H1 (cell line): ENCODE measurements around the gene COL26A1. TPM values are rescaled to one million over a fixed set of nuclear protein-coding genes. Genes with fewer than 3 reads are reported as not detected.

ENCODE experiments used
- CHD1 ChIP-seq: IDR thresholded peaks from 2 replicates; pipeline ENCODE4 v1.6.1; 2012; ENCODE audit warnings: low read depth, low read length, improper control_type of control experiment
- CHD7 ChIP-seq: fragments of 300-600 bp; sonication (generic); IDR thresholded peaks from 2 replicates; pipeline ENCODE4 v1.7.1; 2012; ENCODE audit warnings: low read length, moderate library complexity, mild to moderate bottlenecking, inconsistent platforms; ENCODE audit not compliant: insufficient replicate concordance
- CTBP2 ChIP-seq: IDR thresholded peaks from 2 replicates; pipeline ENCODE4 v1.7.0; 2011; ENCODE audit warnings: borderline replicate concordance, mild to moderate bottlenecking, moderate library complexity, mixed read lengths, low read length; ENCODE audit not compliant: insufficient read depth, insufficient read length
- EGR1 ChIP-seq: IDR thresholded peaks from 2 replicates; pipeline ENCODE4 v1.6.1; 2011; ENCODE audit warnings: low read depth, low read length, borderline replicate concordance
- HDAC2 ChIP-seq, 2 experiments: fragments of 300-600 bp in 1 of 2; sonication (generic) in 1 of 2; IDR thresholded peaks; 2 replicates each; pipeline ENCODE4 v1.6.1; 2011 to 2012; ENCODE audit warnings: low read depth in 2 of 2, low read length in 2 of 2, mild to moderate bottlenecking in 2 of 2, moderate library complexity in 2 of 2, borderline replicate concordance in 1 of 2, inconsistent platforms in 1 of 2
- JUND ChIP-seq: IDR thresholded peaks from 2 replicates; pipeline ENCODE4 v1.6.1; 2011; ENCODE audit warnings: mild to moderate bottlenecking, improper control_type of control experiment, low read length
- POU5F1 ChIP-seq: IDR thresholded peaks from 2 replicates; pipeline ENCODE4 v1.6.1; 2011; ENCODE audit warnings: low read depth, mild to moderate bottlenecking, low read length, moderate library complexity
- RBBP5 ChIP-seq: IDR thresholded peaks from 2 replicates; pipeline ENCODE4 v1.7.1; 2012; ENCODE audit warnings: low read depth, mild to moderate bottlenecking, inconsistent platforms, low read length, moderate library complexity, borderline replicate concordance
- RXRA ChIP-seq: IDR thresholded peaks from 2 replicates; pipeline ENCODE4 v1.6.1; 2011; ENCODE audit warnings: low read depth, mild to moderate bottlenecking, low read length, moderate library complexity; ENCODE audit not compliant: insufficient read depth
- SP2 ChIP-seq: IDR thresholded peaks from 2 replicates; pipeline ENCODE4 v1.6.1; 2012; ENCODE audit warnings: mild to moderate bottlenecking, low read length, inconsistent platforms
- SUZ12 ChIP-seq: fragments of 200-600 bp; sonication (generic); IDR thresholded peaks from 2 replicates; pipeline ENCODE4 v1.6.1; 2012; ENCODE audit warnings: mild to moderate bottlenecking, inconsistent platforms, low read length, moderate library complexity, mixed read lengths
- TBP ChIP-seq: IDR thresholded peaks from 2 replicates; pipeline ENCODE4 v1.6.1; 2011; ENCODE audit warnings: low read depth, low read length, improper control_type of control experiment
- polyA plus RNA-seq, 7 experiments: library from polyadenylated mRNA; depleted of rRNA in 3 of 7; stranded (reverse) in 5 of 7; unstranded in 2 of 7; fragments of >200 nt in 5 of 7; fragments of 200-250 nt in 2 of 7; gene quantifications; 1 replicate in 5 of 7; 2 replicates in 1 of 7; 4 replicates in 1 of 7; pipeline versions ENCODE4 v1.2.1 to v1.2.3, GENCODE V29; 2011 to 2013; ENCODE audit warnings: missing spikeins in 2 of 7, mixed read lengths in 2 of 7
- total RNA-seq: library from RNA; stranded (reverse); fragmentation: NEBNext Ultra II Directional; extraction: Animal tissue kit (Norgen Biotek cat#: 25700); gene quantifications from 2 replicates; pipeline ENCODE4 v1.2.1, GENCODE V29; 2021

COL26A1 gene
- total and polyA plus RNA-seq, 2 of the 8 experiments (the other 6 are each of a cell fraction or from before 2014, with no cell fraction given), result 51.1 to 68.8 TPM

- TF ChIP-seq CHD7 (no peak), SP2 (no peak), RBBP5 (no peak), SUZ12 (no peak), TBP (no peak), POU5F1 (no peak), HDAC2 (IDR thresholded peaks at IDR 0.05; ENCODE audit: borderline replicate concordance in 1 of 2, low read depth in 2 of 2, low read length in 2 of 2) (no peak), CTBP2 (no peak), RXRA (no peak), JUND (no peak), EGR1 (no peak), CHD1 (no peak)
These were observed 116.5 kb downstream of the COL26A1 start (continued) for GRCh38 chr7:101479217-101479616.
